Fibroblast of villous mesenchyme (primary cell): Measurements from ENCODE around the gene CADPS. TPM values are rescaled to one million over a fixed set of nuclear protein-coding genes. Genes with fewer than 3 reads are reported as not detected.

Source experiments
- DNase-seq: peaks from one replicate; pipeline ENCODE4 v3.0.0-alpha.2; 2010; ENCODE audit warnings: low read depth
- H3K4me3 ChIP-seq: 2 replicates; pipeline ENCODE4 v1.5.1; 2011; ENCODE audit warnings: low read depth, mild to moderate bottlenecking, low read length
- CTCF ChIP-seq: IDR thresholded peaks from 2 replicates; pipeline ENCODE4 v1.5.1; 2012; ENCODE audit warnings: low read depth, mild to moderate bottlenecking, low read length; ENCODE audit not compliant: insufficient read depth
- total RNA-seq: library from RNA; depleted of rRNA; stranded (reverse); fragments of >200 nt; gene quantifications from 2 replicates; pipeline ENCODE4 v1.2.3, GENCODE V29; 2012

CADPS gene
- total RNA-seq, 1 donor = not detected

DNA sequence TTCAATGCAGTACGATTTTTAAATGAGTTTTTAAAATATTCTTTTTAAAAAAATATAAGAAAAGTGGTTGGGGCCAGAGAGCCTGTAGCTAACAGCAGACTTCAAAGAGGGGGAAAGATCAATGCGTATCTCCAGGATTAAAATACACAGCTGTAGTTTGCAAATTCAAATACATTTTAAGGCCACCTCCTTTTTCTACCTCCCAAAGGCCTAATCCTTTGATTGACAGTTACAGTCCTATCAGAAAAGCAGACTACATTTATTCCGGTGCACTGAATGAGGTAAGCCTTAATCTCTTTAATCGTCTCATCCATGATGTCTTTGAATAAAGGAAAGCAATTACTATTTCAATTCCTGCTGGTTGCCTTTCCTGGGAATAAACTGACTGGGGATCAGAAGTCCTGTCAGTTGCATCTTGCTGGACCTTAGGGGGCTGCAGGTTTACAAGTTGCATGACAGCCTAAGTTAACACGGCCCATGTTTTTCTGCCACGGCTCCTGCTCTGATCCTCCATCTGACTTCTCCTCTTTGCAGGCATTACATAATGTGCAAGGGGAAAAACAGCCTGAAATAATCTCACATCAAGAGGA, 51.7 kb downstream of the CADPS start:
- H3K4me3 ChIP-seq = no peak overlapping the region
- no peak for DNase-seq
- no peak for TF ChIP-seq CTCF

- DNase-seq = no peak
These were observed 52.3 kb downstream of the CADPS start for GRCh38 chr3:62822905-62823304.

GRCh38 chr3:62818347-62818746, 56.9 kb downstream of the CADPS start:
- TF ChIP-seq CTCF = no peak
- no peak for DNase-seq
- no peak overlapping the region for H3K4me3 ChIP-seq

More at GRCh38 chr3:62822905-62823304, 52.3 kb downstream of the CADPS start:
- H3K4me3 ChIP-seq = no peak overlapping the region
- no peak for TF ChIP-seq CTCF

DNA sequence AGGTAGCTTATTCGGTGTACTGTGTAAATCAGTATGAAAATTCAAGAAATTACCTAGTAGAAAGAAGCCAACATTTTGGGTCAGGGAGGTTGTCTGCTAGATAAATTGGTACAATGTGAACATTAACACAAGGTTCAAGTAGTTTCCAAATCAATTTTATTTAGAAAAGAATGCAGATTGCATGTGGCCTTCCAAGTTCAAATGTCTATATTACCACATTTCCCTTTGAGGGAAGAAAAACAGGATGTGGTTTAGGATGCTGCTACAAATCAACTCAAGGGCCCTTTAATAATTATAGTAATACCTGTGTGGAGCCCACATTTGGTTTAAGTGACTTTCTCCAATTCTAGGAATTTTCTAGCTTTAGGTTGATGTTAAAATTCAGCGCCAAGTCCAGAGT, 57.5 kb downstream of the CADPS start:
- DNase-seq = peak; percentile 5
- no peak overlapping the region for H3K4me3 ChIP-seq
- no peak for TF ChIP-seq CTCF

GRCh38 chr3:62815981-62816380, 59.2 kb downstream of the CADPS start:
- DNase-seq = no peak
- TF ChIP-seq CTCF = no peak
- H3K4me3 ChIP-seq = no peak overlapping the region

GRCh38 chr3:62812631-62813030, 62.6 kb downstream of the CADPS start:
- DNase-seq = no peak
- no peak overlapping the region for H3K4me3 ChIP-seq
- no peak for TF ChIP-seq CTCF

DNA sequence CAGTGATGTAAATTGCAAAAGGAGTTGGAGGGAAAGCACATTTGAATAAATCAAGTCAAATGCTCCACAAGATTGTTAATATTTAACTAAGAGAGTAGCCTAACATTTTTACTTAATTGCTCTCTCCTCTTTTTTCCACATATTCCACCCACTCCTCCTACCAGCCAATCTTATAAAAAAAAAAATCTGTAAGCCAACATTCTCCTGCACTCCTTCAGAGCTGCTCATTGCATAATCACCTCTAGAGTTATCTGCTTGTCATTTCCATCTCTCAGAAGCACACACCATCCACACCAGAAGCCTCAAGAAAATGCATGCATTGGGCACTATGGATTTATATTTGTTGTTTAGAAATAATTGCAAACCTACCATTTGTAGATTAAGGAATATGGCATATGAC, 64.1 kb downstream of the CADPS start:
- no peak for DNase-seq
- H3K4me3 ChIP-seq = no peak overlapping the region
- TF ChIP-seq CTCF = no peak
